Liver (tissue), 9 donors: ENCODE measurements around the gene MAP4K2. TPM values are rescaled to one million over a fixed set of nuclear protein-coding genes. Genes with fewer than 3 reads are reported as not detected.

Experiments
- DNase-seq: peaks from one replicate; pipeline ENCODE4 v3.0.0-alpha.2; 2017; ENCODE audit warnings: low spot score
- H3K27ac ChIP-seq, 2 donors: one replicate each; pipeline ENCODE4 v1.7.0; 2013; ENCODE audit warnings: inconsistent platforms in 2 of 2, low read length in 2 of 2, control low read depth in 1 of 2, low read depth in 1 of 2, mild to moderate bottlenecking in 1 of 2
- H3K27me3 ChIP-seq, 4 donors: one replicate each; pipeline versions ENCODE4 v1.6.1 to v1.7.0; 2013; ENCODE audit warnings: low read length in 3 of 4, inconsistent platforms in 1 of 4, mild to moderate bottlenecking in 1 of 4, moderate library complexity in 1 of 4; ENCODE audit not compliant: control insufficient read depth in 4 of 4, insufficient read depth in 4 of 4
- H3K36me3 ChIP-seq, 4 donors: one replicate each; pipeline versions ENCODE4 v1.6.1 to v1.7.0; 2013; ENCODE audit warnings: low read length in 3 of 4, mild to moderate bottlenecking in 3 of 4, low read depth in 1 of 4, moderate library complexity in 1 of 4; ENCODE audit not compliant: control insufficient read depth in 4 of 4, insufficient read depth in 3 of 4
- H3K4me1 ChIP-seq, 4 donors: one replicate each; pipeline versions ENCODE4 v1.6.1 to v1.7.0; 2013; ENCODE audit warnings: low read length in 3 of 4, mild to moderate bottlenecking in 3 of 4, moderate library complexity in 1 of 4; ENCODE audit not compliant: control insufficient read depth in 4 of 4, insufficient read depth in 4 of 4
- H3K4me3 ChIP-seq, 3 donors: one replicate each; pipeline versions ENCODE4 v1.6.1 to v1.7.0; 2013; ENCODE audit warnings: low read length in 3 of 3, control low read depth in 1 of 3, low read depth in 1 of 3, mild to moderate bottlenecking in 1 of 3
- H3K9ac ChIP-seq, 2 donors: one replicate each; pipeline ENCODE4 v1.7.0; 2013; ENCODE audit warnings: low read length in 2 of 2, mild to moderate bottlenecking in 2 of 2, moderate library complexity in 2 of 2, control low read depth in 1 of 2, low read depth in 1 of 2
- H3K9me3 ChIP-seq, 4 donors: one replicate each; pipeline versions ENCODE4 v1.6.1 to v1.7.0; 2013; ENCODE audit warnings: low read length in 3 of 4; ENCODE audit not compliant: control insufficient read depth in 4 of 4
- CTCF ChIP-seq: fragments of 150-350 bp; IDR thresholded peaks from 2 replicates; pipeline ENCODE4 v1.5.1; 2017; ENCODE audit warnings: improper control_type of control experiment, low read depth, low read length; ENCODE audit not compliant: missing input control
- EGR1 ChIP-seq, 2 donors: IDR thresholded peaks; 2 replicates each; pipeline ENCODE4 v1.6.1; 2016 to 2018; ENCODE audit warnings: antibody characterized with exemption in 2 of 2, low read depth in 2 of 2
- FOXA1 ChIP-seq: IDR thresholded peaks from 2 replicates; pipeline ENCODE4 v1.6.1; 2016; ENCODE audit warnings: antibody characterized with exemption
- GABPA ChIP-seq, 2 donors: IDR thresholded peaks in 1 of 2; conservative IDR thresholded peaks in 1 of 2; 2 replicates each; pipeline ENCODE4 v1.6.1; 2016; ENCODE audit warnings: antibody characterized with exemption in 2 of 2, mild to moderate bottlenecking in 1 of 2, moderate library complexity in 1 of 2
- HNF4G ChIP-seq: IDR thresholded peaks from 2 replicates; pipeline ENCODE4 v1.6.1; 2016; ENCODE audit warnings: antibody characterized with exemption
- JUND ChIP-seq, 2 donors: IDR thresholded peaks; 2 replicates each; pipeline ENCODE4 v1.6.1; 2016; ENCODE audit warnings: antibody characterized with exemption in 2 of 2
- NR2F2 ChIP-seq: IDR thresholded peaks from 2 replicates; pipeline ENCODE4 v1.6.1; 2016; ENCODE audit warnings: antibody characterized with exemption
- RAD21 ChIP-seq, 2 donors: IDR thresholded peaks; 2 replicates each; pipeline ENCODE4 v1.6.1; 2016; ENCODE audit warnings: antibody characterized with exemption in 2 of 2, mild to moderate bottlenecking in 2 of 2
- RXRA ChIP-seq, 2 donors: IDR thresholded peaks; 2 replicates each; pipeline ENCODE4 v1.6.1; 2017 to 2018; ENCODE audit warnings: antibody characterized with exemption in 2 of 2, mild to moderate bottlenecking in 1 of 2
- SP1 ChIP-seq: IDR thresholded peaks from 2 replicates; pipeline ENCODE4 v1.6.1; 2018; ENCODE audit warnings: antibody characterized with exemption, mild to moderate bottlenecking
- TAF1 ChIP-seq: conservative IDR thresholded peaks from 2 replicates; pipeline ENCODE4 v1.6.1; 2016; ENCODE audit warnings: antibody characterized with exemption, mild to moderate bottlenecking
- WGBS: extraction: QIAGEN DNeasy Blood & Tissue Kit; methylation state at CpG from one replicate; pipeline ENCODE4 v1.1.7; 2013; 5-methylcytosine and 5-hydroxymethylcytosine counted together
- polyA plus RNA-seq, 2 donors: library from polyadenylated mRNA; stranded (reverse) in 1 of 2; unstranded in 1 of 2; fragments of 200-250 nt in 1 of 2; fragments of >200 nt in 1 of 2; fragmentation: Nextera tagmentation in 1 of 2; extraction: Ambion mirVana in 1 of 2; gene quantifications; one replicate each; pipeline versions ENCODE4 v1.2.1 to v1.2.3, GENCODE V29; 2013 to 2015
- total RNA-seq, 2 donors: library from RNA; depleted of rRNA; stranded (reverse); fragments of >200 nt; gene quantifications; one replicate each; pipeline ENCODE4 v1.2.3, GENCODE V29; 2014
- TF ChIP-seq, protein P1 (sequence below): IDR thresholded peaks from 2 replicates; pipeline ENCODE4 v1.6.1; 2016; ENCODE audit warnings: antibody characterized with exemption
- TF ChIP-seq, protein P2 (sequence below): IDR thresholded peaks from 2 replicates; pipeline ENCODE4 v1.6.1; 2016; ENCODE audit warnings: antibody characterized with exemption, mild to moderate bottlenecking
- TF ChIP-seq, protein P3 (sequence below): IDR thresholded peaks from 2 replicates; pipeline ENCODE4 v1.6.1; 2016; ENCODE audit warnings: antibody characterized with exemption
- donor health status: healthy.
- donor health status: healthy.
- donor health status: healthy.
- donor health status: healthy.
- donor health status: healthy.

Gene MAP4K2
- total and polyA plus RNA-seq, 4 donors = 2.1 to 6.9 (median 3.5) TPM

GRCh38 chr11:64833198-64833502, 30.1 kb upstream of the MAP4K2 start:
- 96% methylated on average over 12 of the region's 12 CpGs for WGBS
- TF ChIP-seq, protein P1, sequence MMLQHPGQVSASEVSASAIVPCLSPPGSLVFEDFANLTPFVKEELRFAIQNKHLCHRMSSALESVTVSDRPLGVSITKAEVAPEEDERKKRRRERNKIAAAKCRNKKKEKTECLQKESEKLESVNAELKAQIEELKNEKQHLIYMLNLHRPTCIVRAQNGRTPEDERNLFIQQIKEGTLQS = no peak
- H3K36me3 ChIP-seq = no peaks in the 10 kb centered on the region
- no peak overlapping the region for H3K27ac ChIP-seq
- no peaks in the 10 kb centered on the region for H3K9me3 ChIP-seq
- H3K4me3 ChIP-seq = no peak overlapping the region
- DNase-seq = no peak
- no peak overlapping the region for H3K9ac ChIP-seq
- no peaks in the 10 kb centered on the region for H3K4me1 ChIP-seq
- H3K27me3 ChIP-seq = no peaks in the 10 kb centered on the region

- Histone ChIP-seq H3K9ac (no peak overlapping the region), H3K36me3 (no peaks in the 10 kb centered on the region), H3K27ac (no peak overlapping the region), H3K9me3 (no peaks in the 10 kb centered on the region), H3K27me3 (no peaks in the 10 kb centered on the region), H3K4me1 (no peaks in the 10 kb centered on the region), H3K4me3 (no peak overlapping the region)
- WGBS = 97% methylated on average over 21 of the region's 21 CpGs
- TF ChIP-seq FOXA1 = no peak
- TF ChIP-seq, protein P1 = no peak
- TF ChIP-seq, protein P2, sequence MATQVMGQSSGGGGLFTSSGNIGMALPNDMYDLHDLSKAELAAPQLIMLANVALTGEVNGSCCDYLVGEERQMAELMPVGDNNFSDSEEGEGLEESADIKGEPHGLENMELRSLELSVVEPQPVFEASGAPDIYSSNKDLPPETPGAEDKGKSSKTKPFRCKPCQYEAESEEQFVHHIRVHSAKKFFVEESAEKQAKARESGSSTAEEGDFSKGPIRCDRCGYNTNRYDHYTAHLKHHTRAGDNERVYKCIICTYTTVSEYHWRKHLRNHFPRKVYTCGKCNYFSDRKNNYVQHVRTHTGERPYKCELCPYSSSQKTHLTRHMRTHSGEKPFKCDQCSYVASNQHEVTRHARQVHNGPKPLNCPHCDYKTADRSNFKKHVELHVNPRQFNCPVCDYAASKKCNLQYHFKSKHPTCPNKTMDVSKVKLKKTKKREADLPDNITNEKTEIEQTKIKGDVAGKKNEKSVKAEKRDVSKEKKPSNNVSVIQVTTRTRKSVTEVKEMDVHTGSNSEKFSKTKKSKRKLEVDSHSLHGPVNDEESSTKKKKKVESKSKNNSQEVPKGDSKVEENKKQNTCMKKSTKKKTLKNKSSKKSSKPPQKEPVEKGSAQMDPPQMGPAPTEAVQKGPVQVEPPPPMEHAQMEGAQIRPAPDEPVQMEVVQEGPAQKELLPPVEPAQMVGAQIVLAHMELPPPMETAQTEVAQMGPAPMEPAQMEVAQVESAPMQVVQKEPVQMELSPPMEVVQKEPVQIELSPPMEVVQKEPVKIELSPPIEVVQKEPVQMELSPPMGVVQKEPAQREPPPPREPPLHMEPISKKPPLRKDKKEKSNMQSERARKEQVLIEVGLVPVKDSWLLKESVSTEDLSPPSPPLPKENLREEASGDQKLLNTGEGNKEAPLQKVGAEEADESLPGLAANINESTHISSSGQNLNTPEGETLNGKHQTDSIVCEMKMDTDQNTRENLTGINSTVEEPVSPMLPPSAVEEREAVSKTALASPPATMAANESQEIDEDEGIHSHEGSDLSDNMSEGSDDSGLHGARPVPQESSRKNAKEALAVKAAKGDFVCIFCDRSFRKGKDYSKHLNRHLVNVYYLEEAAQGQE = no peak
- no peak for TF ChIP-seq EGR1 (IDR thresholded peaks at IDR 0.05; ENCODE audit: low read depth in 2 of 2)
- no peak for TF ChIP-seq HNF4G
- TF ChIP-seq NR2F2 = no peak
- no peak for TF ChIP-seq RAD21 (IDR thresholded peaks at IDR 0.05)
- TF ChIP-seq RXRA (IDR thresholded peaks at IDR 0.05) = no peak
- no peak for TF ChIP-seq GABPA (IDR thresholded peaks at IDR 0.05 in 1 of 2, conservative IDR thresholded peaks at IDR 0.05 in 1 of 2)
- TF ChIP-seq, protein P3, sequence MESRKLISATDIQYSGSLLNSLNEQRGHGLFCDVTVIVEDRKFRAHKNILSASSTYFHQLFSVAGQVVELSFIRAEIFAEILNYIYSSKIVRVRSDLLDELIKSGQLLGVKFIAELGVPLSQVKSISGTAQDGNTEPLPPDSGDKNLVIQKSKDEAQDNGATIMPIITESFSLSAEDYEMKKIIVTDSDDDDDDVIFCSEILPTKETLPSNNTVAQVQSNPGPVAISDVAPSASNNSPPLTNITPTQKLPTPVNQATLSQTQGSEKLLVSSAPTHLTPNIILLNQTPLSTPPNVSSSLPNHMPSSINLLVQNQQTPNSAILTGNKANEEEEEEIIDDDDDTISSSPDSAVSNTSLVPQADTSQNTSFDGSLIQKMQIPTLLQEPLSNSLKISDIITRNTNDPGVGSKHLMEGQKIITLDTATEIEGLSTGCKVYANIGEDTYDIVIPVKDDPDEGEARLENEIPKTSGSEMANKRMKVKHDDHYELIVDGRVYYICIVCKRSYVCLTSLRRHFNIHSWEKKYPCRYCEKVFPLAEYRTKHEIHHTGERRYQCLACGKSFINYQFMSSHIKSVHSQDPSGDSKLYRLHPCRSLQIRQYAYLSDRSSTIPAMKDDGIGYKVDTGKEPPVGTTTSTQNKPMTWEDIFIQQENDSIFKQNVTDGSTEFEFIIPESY = no peak
- no peak for TF ChIP-seq TAF1
- TF ChIP-seq CTCF = no peak
- no peak for TF ChIP-seq JUND (IDR thresholded peaks at IDR 0.05)
- no peak for TF ChIP-seq SP1
- no peak for DNase-seq
Measured at GRCh38 chr11:64832467-64833197, 29.6 kb upstream of the MAP4K2 start.
